Adrenal gland (tissue), 5 donors: Measurements from ENCODE around the gene PBRM1.

ENCODE experiments used
- CTCF ChIP-seq, 6 experiments: fragments of 450-650 bp in 4 of 6; fragments of 200-600 bp in 2 of 6; sonication (generic) in 1 of 6; IDR thresholded peaks; 1 replicate in 5 of 6; 2 replicates in 1 of 6; pipeline versions ENCODE4 v1.5.1 to v1.8.0; 2016 to 2021; ENCODE audit warnings: antibody characterized with exemption in 6 of 6, mild to moderate bottlenecking in 2 of 6, moderate library complexity in 1 of 6
- POLR2A ChIP-seq, 2 donors: fragments of 450-650 bp; IDR thresholded peaks; one replicate each; pipeline ENCODE4 v1.6.1; 2017; ENCODE audit warnings: antibody characterized with exemption in 2 of 2, mild to moderate bottlenecking in 2 of 2, moderate library complexity in 1 of 2
- donor health status: DM: no; HTN: no; CAD: no.

GRCh38 chr3:52514576-52514975 is 171.1 kb downstream of the PBRM1 start:
- TF ChIP-seq CTCF (IDR thresholded peaks at IDR 0.05) (no peak), POLR2A (IDR thresholded peaks at IDR 0.05) (no peak)
